Natural killer cell (primary cell): ENCODE measurements around the gene RNF150. TPM values are rescaled to one million over a fixed set of nuclear protein-coding genes. Genes with fewer than 3 reads are reported as not detected.
"Not testable (repeated sequence)": the region's sequence is repeated elsewhere in the genome, so short reads cannot be mapped to it uniquely, and the experiment has no call there.

ENCODE experiments used
- ATAC-seq, 3 donors: fragments of 150-1000 bp in 2 of 3; fragments of 200-7000 bp in 1 of 3; cut with Tn5 transposase; 1 replicate in 1 of 3; 2 replicates in 2 of 3; pipeline ENCODE4 v1.10.0; 2021; ENCODE audit warnings: mild to moderate bottlenecking in 2 of 3, moderate library complexity in 2 of 3
- DNase-seq, 2 donors: peaks; one replicate each; pipeline versions ENCODE4 v3.0.0 to v3.0.0-alpha.2; 2013 to 2021; ENCODE audit warnings: mixed read lengths in 1 of 2
- H3K27ac ChIP-seq: one replicate; pipeline ENCODE4 v1.5.1; 2013; ENCODE audit warnings: mild to moderate bottlenecking, low read length
- H3K27me3 ChIP-seq: one replicate; pipeline ENCODE4 v1.6.1; 2013; ENCODE audit warnings: low read length; ENCODE audit not compliant: control insufficient read depth, insufficient read depth
- H3K36me3 ChIP-seq: one replicate; pipeline ENCODE4 v1.6.1; 2013; ENCODE audit warnings: low read length; ENCODE audit not compliant: control insufficient read depth, insufficient read depth
- H3K4me1 ChIP-seq: one replicate; pipeline ENCODE4 v1.6.1; 2013; ENCODE audit warnings: low read length; ENCODE audit not compliant: control insufficient read depth, insufficient read depth
- H3K4me3 ChIP-seq: one replicate; pipeline ENCODE4 v1.5.1; 2013; ENCODE audit warnings: low read length
- H3K9me3 ChIP-seq: one replicate; pipeline ENCODE4 v1.6.1; 2013; ENCODE audit warnings: low read length; ENCODE audit not compliant: control insufficient read depth, insufficient read depth
- H3K27ac Mint-ChIP-seq, 2 donors: one replicate each; pipeline ENCODE4 v1.8.0; 2022; ENCODE audit warnings: mild to moderate bottlenecking in 2 of 2, mixed read lengths in 2 of 2, moderate library complexity in 1 of 2
- H3K27me3 Mint-ChIP-seq, 2 donors: one replicate each; pipeline ENCODE4 v1.8.0; 2022; ENCODE audit warnings: low read depth in 2 of 2, mixed read lengths in 2 of 2
- H3K36me3 Mint-ChIP-seq: one replicate; pipeline ENCODE4 v1.8.0; 2022; ENCODE audit warnings: mixed read lengths
- H3K4me1 Mint-ChIP-seq, 2 donors: one replicate each; pipeline ENCODE4 v1.8.0; 2022; ENCODE audit warnings: mixed read lengths in 2 of 2
- H3K4me3 Mint-ChIP-seq: one replicate; pipeline ENCODE4 v1.8.0; 2022; ENCODE audit warnings: mild to moderate bottlenecking, moderate library complexity, mixed read lengths
- H3K9me3 Mint-ChIP-seq, 2 donors: one replicate each; pipeline ENCODE4 v1.8.0; 2022; ENCODE audit warnings: mixed read lengths in 2 of 2
- WGBS: methylation state at CpG from one replicate; pipeline ENCODE4 v1.1.7; 2013; ENCODE audit warnings: missing lambda C conversion rate; ENCODE audit not compliant: insufficient coverage; 5-methylcytosine and 5-hydroxymethylcytosine counted together
- intact Hi-C: fragments of 100-400 bp; cut with micrococcal nuclease; formaldehyde crosslinking; loops from one replicate; pipeline ENCODE4 v1.14.2; 2022
- total RNA-seq, 4 donors: library from RNA; stranded (reverse); fragments of 120-200 nt in 1 of 4; gene quantifications; one replicate each; pipeline versions ENCODE4 v1.2.3 to v1.2.4, GENCODE V29; 2013 to 2022
- TF ChIP-seq, protein P1 (sequence below): fragments of 200-600 bp; IDR thresholded peaks from one replicate; pipeline ENCODE4 v1.8.0; 2022; ENCODE audit warnings: antibody characterized with exemption

Gene RNF150
- total RNA-seq, 3 donors from 2014 or later (not counting 1 experiment from before 2014, with no cell fraction given), result 0.09 TPM; not detected in 2

DNA sequence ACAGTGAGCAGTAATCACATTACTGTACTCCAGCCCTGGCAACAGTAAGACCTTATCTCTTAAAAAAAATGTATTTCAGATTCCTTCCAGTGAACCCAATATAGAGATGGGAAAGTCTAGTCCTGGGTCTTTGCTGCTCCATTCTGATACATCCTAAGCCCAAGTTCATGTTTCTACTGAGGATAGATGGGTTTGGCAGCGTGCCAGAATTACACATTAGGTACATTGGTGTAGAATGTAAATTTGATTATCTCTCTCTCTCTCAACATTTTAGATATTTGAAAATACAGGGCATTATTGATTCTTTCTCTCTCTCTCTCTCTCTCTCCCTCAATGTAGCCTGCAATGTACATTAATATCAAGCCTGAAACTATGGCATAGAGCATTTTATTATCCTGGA lies 43.9 kb upstream of the RNF150 start:
- Histone ChIP-seq H3K27ac (no peak overlapping the region), H3K9me3 (no peaks in the 10 kb centered on the region), H3K4me1 (no peaks in the 10 kb centered on the region), H3K36me3 (no peaks in the 10 kb centered on the region), H3K27me3 (no peaks in the 10 kb centered on the region), H3K4me3 (no peak overlapping the region)
- no CpG with 5 or more reads among the region's 1 CpG for WGBS
- Mint-ChIP-seq H3K36me3 (no peaks in the 10 kb centered on the region), H3K4me1 (no peaks in the 10 kb centered on the region), H3K4me3 (no peak overlapping the region), H3K27ac (no peak overlapping the region), H3K27me3 (no peaks in the 10 kb centered on the region), H3K9me3 (no peaks in the 10 kb centered on the region)
- no peak for ATAC-seq
- DNase-seq, result no peak
- intact Hi-C loops, result no loop called here
- TF ChIP-seq, protein P1, sequence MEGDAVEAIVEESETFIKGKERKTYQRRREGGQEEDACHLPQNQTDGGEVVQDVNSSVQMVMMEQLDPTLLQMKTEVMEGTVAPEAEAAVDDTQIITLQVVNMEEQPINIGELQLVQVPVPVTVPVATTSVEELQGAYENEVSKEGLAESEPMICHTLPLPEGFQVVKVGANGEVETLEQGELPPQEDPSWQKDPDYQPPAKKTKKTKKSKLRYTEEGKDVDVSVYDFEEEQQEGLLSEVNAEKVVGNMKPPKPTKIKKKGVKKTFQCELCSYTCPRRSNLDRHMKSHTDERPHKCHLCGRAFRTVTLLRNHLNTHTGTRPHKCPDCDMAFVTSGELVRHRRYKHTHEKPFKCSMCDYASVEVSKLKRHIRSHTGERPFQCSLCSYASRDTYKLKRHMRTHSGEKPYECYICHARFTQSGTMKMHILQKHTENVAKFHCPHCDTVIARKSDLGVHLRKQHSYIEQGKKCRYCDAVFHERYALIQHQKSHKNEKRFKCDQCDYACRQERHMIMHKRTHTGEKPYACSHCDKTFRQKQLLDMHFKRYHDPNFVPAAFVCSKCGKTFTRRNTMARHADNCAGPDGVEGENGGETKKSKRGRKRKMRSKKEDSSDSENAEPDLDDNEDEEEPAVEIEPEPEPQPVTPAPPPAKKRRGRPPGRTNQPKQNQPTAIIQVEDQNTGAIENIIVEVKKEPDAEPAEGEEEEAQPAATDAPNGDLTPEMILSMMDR, result no peak

DNA sequence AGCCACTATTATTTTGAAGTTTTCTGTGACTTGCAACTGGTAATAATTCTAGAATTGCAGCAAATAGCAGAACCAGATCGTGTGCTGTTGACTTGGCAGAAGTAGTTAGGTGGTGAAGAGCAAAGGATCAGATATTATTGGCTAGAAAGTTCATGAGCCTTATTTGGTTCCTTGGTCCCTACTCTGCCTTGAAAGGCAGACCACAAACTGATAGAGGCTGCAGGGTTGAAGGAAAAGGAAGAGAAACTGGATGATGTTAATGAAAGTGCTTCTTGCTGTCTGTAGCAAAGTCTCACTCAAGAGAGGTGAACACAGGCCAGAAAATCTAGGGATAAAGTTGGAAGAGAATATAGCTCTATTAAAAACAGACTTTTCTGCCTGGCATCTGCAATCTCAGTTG lies 41.2 kb upstream of the RNF150 start:
- TF ChIP-seq, protein P1, result no peak
- DNase-seq, result no peak
- H3K9me3 ChIP-seq, result no peaks in the 10 kb centered on the region

DNA sequence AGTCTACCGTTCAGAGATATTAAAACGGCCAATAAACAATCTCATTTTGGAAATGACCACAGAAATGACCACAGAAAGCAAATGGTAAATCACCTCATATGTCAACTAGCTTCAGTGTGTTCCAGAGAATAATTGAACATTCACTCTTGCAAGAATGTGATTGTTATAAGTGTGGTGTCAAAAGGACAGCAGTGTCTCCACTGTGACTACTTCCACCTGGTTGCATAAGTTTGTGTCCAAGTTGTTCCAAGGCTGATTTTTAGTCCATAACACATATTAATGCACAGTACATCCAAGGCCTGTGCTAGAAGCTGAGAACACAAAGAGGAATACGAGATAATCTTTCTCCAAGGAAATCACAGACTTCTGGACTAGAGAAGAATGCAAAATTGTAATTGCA lies 37.4 kb upstream of the RNF150 start:
- Mint-ChIP-seq H3K27ac (no peak overlapping the region), H3K4me1 (no peaks in the 10 kb centered on the region), H3K9me3 (peaks cover 3 to 6% of the 10 kb centered on the region in 2 donors), H3K4me3 (no peak overlapping the region), H3K27me3 (peaks cover 0 to 6% of the 10 kb centered on the region in 2 donors), H3K36me3 (no peaks in the 10 kb centered on the region)
- no peaks in the 10 kb centered on the region for H3K27me3 ChIP-seq
- intact Hi-C loops, result no loop called here
- H3K9me3 ChIP-seq, result no peaks in the 10 kb centered on the region
- H3K27ac ChIP-seq, result no peak overlapping the region
- no peaks in the 10 kb centered on the region for H3K36me3 ChIP-seq
- TF ChIP-seq, protein P1, result no peak
- no peak for ATAC-seq
- DNase-seq, result no peak
- WGBS, result 80% methylated on average over 3 of the region's 3 CpGs
- H3K4me1 ChIP-seq, result no peaks in the 10 kb centered on the region
- no peak overlapping the region for H3K4me3 ChIP-seq

More for the DNA sequence above, 41.2 kb upstream of the RNF150 start:
- Mint-ChIP-seq H3K27me3 (peaks cover 0 to 6% of the 10 kb centered on the region in 2 donors), H3K4me3 (no peak overlapping the region), H3K9me3 (no peaks in the 10 kb centered on the region), H3K27ac (no peak overlapping the region), H3K4me1 (no peaks in the 10 kb centered on the region), H3K36me3 (no peaks in the 10 kb centered on the region)
- H3K4me3 ChIP-seq, result no peak overlapping the region
- no peak for ATAC-seq
- H3K27me3 ChIP-seq, result no peaks in the 10 kb centered on the region
- no peak overlapping the region for H3K27ac ChIP-seq
- intact Hi-C loops, result no loop called here
- no peaks in the 10 kb centered on the region for H3K4me1 ChIP-seq
- no peaks in the 10 kb centered on the region for H3K36me3 ChIP-seq
- 63% methylated on average over 1 of the region's 1 CpG for WGBS

DNA sequence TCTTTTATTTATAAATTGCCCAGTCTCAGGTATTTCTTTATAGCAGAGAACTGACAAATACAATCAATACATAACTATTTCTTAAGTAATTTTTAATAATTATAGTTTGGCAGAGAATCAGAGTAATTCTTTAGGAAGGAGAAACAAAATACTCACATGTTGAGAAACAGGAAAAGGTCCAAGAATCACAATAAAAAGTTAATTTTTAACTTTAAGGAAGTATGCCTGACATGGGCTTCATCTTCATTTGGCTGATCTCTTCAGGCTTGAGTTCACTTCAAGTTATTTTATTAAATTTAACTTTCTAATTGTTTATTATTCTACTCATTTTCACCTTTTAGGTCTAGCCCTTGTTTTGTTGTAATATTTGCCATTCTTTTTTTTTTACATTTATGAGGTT lies 36.1 kb upstream of the RNF150 start:
- Histone ChIP-seq H3K4me3 (no peak overlapping the region), H3K27me3 (no peaks in the 10 kb centered on the region), H3K9me3 (no peaks in the 10 kb centered on the region), H3K27ac (no peak overlapping the region), H3K4me1 (no peaks in the 10 kb centered on the region), H3K36me3 (no peaks in the 10 kb centered on the region)
- Mint-ChIP-seq H3K4me3 (no peak overlapping the region), H3K36me3 (no peaks in the 10 kb centered on the region), H3K4me1 (no peaks in the 10 kb centered on the region), H3K9me3 (peaks cover 3 to 8% of the 10 kb centered on the region in 2 donors), H3K27ac (no peak overlapping the region), H3K27me3 (peaks cover 3 to 6% of the 10 kb centered on the region in 2 donors)
- DNase-seq (no peak), ATAC-seq (no peak)
- TF ChIP-seq, protein P1, result no peak
- intact Hi-C loops, result no loop called here

DNA sequence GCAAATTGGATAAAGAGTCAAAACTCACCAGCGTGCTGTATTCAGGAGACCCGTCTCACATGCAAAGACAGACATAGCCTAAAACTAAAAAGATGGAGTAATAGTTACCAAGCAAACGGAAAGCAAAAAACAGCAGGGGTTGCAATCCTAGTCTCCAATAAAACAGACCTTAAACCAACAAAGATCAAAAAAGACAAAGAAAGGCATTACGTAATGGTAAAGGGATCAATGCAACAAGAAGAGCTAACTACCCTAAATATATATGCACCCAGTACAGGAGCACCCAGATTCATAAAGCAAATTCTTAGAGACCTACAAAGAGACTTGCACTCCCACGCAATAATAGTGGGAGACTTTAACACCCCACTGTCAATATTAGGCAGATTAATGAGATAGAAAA lies 31.7 kb upstream of the RNF150 start:
- 88% methylated on average over 3 of the region's 5 CpGs for WGBS
- H3K9me3 Mint-ChIP-seq, H3K27ac Mint-ChIP-seq, H3K36me3 Mint-ChIP-seq, H3K9me3 ChIP-seq, H3K36me3 ChIP-seq, H3K4me1 ChIP-seq, H3K4me3 Mint-ChIP-seq, H3K27ac ChIP-seq, H3K4me1 Mint-ChIP-seq, intact Hi-C loops, ATAC-seq, DNase-seq, H3K27me3 Mint-ChIP-seq, H3K4me3 ChIP-seq, H3K27me3 ChIP-seq: not testable (repeated sequence)
